Transverse colon (tissue), 3 donors: Measurements from ENCODE around the gene NAT10.
A peak's percentile ranks its signal among the peaks of the same experiment; 100 is the strongest.

Experiments
- CTCF ChIP-seq, 5 experiments: fragments of 200-600 bp in 3 of 5; fragments of 450-650 bp in 2 of 5; sonication (generic) in 3 of 5; IDR thresholded peaks; 1 replicate in 2 of 5; 2 replicates in 3 of 5; pipeline ENCODE4 v1.5.1; 2016 to 2017; ENCODE audit warnings: antibody characterized with exemption in 5 of 5, inconsistent platforms in 3 of 5, mild to moderate bottlenecking in 2 of 5, moderate library complexity in 1 of 5
- POLR2A ChIP-seq: fragments of 450-650 bp; IDR thresholded peaks from one replicate; pipeline ENCODE4 v1.6.1; 2016; ENCODE audit warnings: antibody characterized with exemption, mild to moderate bottlenecking, moderate library complexity

- TF ChIP-seq CTCF (IDR thresholded peaks at IDR 0.05) (peak in 3 of 5 experiments; percentile 14 to 50 (median 31)), POLR2A (peak; percentile 93)
Measured at GRCh38 chr11:34105079-34105956, at the start of gene NAT10.
